H1 (cell line): ENCODE data around the gene KIF26B. TPM values are rescaled to one million over a fixed set of nuclear protein-coding genes. Genes with fewer than 3 reads are reported as not detected.

Experiments used
- BACH1 ChIP-seq: IDR thresholded peaks from 2 replicates; pipeline ENCODE4 v1.6.1; 2012; ENCODE audit warnings: low read length, improper control_type of control experiment
- MAFK ChIP-seq: IDR thresholded peaks from 2 replicates; pipeline ENCODE4 v1.6.1; 2012; ENCODE audit warnings: low read depth, mild to moderate bottlenecking, improper control_type of control experiment, low read length
- NRF1 ChIP-seq: IDR thresholded peaks from 2 replicates; pipeline ENCODE4 v1.6.1; 2011; ENCODE audit warnings: mild to moderate bottlenecking, low read depth, low read length, improper control_type of control experiment
- SP2 ChIP-seq: IDR thresholded peaks from 2 replicates; pipeline ENCODE4 v1.6.1; 2012; ENCODE audit warnings: mild to moderate bottlenecking, low read length, inconsistent platforms
- TEAD4 ChIP-seq: IDR thresholded peaks from 2 replicates; pipeline ENCODE4 v1.6.1; 2012; ENCODE audit warnings: low read depth, low read length, inconsistent platforms, mixed read lengths
- polyA plus RNA-seq, 7 experiments: library from polyadenylated mRNA; depleted of rRNA in 3 of 7; stranded (reverse) in 5 of 7; unstranded in 2 of 7; fragments of >200 nt in 5 of 7; fragments of 200-250 nt in 2 of 7; gene quantifications; 1 replicate in 5 of 7; 2 replicates in 1 of 7; 4 replicates in 1 of 7; pipeline versions ENCODE4 v1.2.1 to v1.2.3, GENCODE V29; 2011 to 2013; ENCODE audit warnings: missing spikeins in 2 of 7, mixed read lengths in 2 of 7
- total RNA-seq: library from RNA; stranded (reverse); fragmentation: NEBNext Ultra II Directional; extraction: Animal tissue kit (Norgen Biotek cat#: 25700); gene quantifications from 2 replicates; pipeline ENCODE4 v1.2.1, GENCODE V29; 2021

The KIF26B gene
- total and polyA plus RNA-seq, 2 of the 8 experiments (the other 6 are each of a cell fraction or from before 2014, with no cell fraction given), result 0.06 to 0.28 TPM

DNA sequence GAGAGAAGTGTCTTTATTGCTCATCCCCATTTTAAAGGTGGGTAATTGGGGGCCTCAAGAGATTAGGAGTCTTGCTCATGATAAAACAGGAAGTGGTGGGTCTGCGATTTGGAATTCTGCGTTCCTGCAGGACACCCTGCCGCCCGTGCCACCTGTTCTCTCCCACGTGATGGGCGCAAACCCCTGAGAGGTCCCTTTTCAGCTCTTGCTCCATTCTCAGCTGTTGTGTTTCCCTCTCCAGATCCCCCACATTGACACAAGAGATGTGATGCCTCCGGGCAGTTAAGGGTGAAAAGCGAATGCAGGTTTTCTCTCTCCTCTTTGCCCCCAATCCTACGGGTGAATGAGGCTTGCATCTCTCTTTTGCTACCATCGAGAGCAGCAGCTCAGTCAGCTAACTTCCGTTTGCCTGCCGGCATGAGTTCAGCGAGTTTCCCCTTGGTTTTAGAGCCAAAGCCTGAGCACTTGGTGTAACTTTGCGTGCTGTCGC, 57.5 kb downstream of the KIF26B start (continued):
- no peak for TF ChIP-seq NRF1
- TF ChIP-seq BACH1, result no peak
- no peak for TF ChIP-seq SP2
- TF ChIP-seq TEAD4, result no peak
- no peak for TF ChIP-seq MAFK
